ENCODE measurements around the gene DMKN. TPM values are rescaled to one million over a fixed set of nuclear protein-coding genes. Genes with fewer than 3 reads are reported as not detected.

DMKN gene
- polyA plus RNA-seq, 1 experiment, result 1.3 TPM

GRCh38 chr19:35549879-35550523, 36.6 kb upstream of the DMKN start:
- DNase-seq (ENCODE audit: low read depth, low spot score), result no peak
- no peak for TF ChIP-seq CTCF (IDR thresholded peaks at IDR 0.05; ENCODE audit: low read depth, low read length)
- H3K27me3 ChIP-seq (ENCODE audit: control insufficient read depth, insufficient read depth, low read length), result peaks cover 1% of the 10 kb centered on the region
- CTCF ChIA-PET, result interaction anchor here (0.6 to 1.5 kb wide), 7 partner anchors 13 to 198 kb away, joined by 3 to 6 read pairs (median 3); partner anchors contain the start of genes ATP4A and LIN37
- POLR2A ChIA-PET, result no interaction called here
- H3K9me3 ChIP-seq (ENCODE audit: control insufficient read depth, insufficient read depth, low read length), result peaks cover 2% of the 10 kb centered on the region; the same call in 1 of the 2 replicates
- H3K4me3 ChIP-seq (ENCODE audit: low read depth, low read length), result no peak overlapping the region
- no peak overlapping the region for H3K27ac ChIP-seq (ENCODE audit: low read depth, low read length)

GRCh38 chr19:35549174-35549788, 35.8 kb upstream of the DMKN start:
- POLR2A ChIA-PET, result no interaction called here
- Histone ChIP-seq H3K9me3 (ENCODE audit: control insufficient read depth, insufficient read depth, low read length) (peaks cover 3% of the 10 kb centered on the region; the same call in 1 of the 2 replicates), H3K4me3 (ENCODE audit: low read depth, low read length) (no peak overlapping the region), H3K27me3 (ENCODE audit: control insufficient read depth, insufficient read depth, low read length) (no peaks in the 10 kb centered on the region), H3K27ac (ENCODE audit: low read depth, low read length) (no peak overlapping the region)
- peak; percentile 76 for TF ChIP-seq CTCF (IDR thresholded peaks at IDR 0.05; ENCODE audit: low read depth, low read length)
- DNase-seq (ENCODE audit: low read depth, low spot score), result no peak
- CTCF ChIA-PET, result interaction anchor here (0.5 to 1.6 kb wide), 14 partner anchors 9 to 1061 kb away, joined by 3 to 8 read pairs (median 4); partner anchors contain the start of gene ATP4A

DNA sequence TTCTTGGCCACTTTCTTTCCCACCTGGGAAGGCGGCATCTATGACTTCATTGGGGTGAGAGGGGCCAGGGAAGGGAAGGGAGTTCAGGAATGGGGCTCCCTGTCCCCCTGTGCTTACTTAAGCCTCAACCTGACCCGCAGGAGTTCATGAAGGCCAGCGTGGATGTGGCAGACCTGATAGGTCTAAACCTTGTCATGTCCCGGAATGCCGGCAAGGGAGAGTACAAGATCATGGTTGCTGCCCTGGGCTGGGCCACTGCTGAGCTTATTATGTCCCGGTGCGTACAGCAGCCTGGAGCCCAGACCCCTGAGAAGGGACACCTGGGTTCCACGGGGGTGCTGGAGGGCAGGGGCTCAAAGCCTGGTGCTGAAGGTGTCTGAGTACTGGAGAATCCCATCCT, 33.1 kb upstream of the DMKN start:
- ChIA-PET CTCF (interaction anchor here (2.0 kb wide), 1 partner anchor 10 kb away, joined by 4 read pairs; no protein-coding TSS in a partner anchor), POLR2A (interaction anchor here (0.6 kb wide), 1 partner anchor 166 kb away, joined by 3 read pairs; no protein-coding TSS in a partner anchor)
- DNase-seq (ENCODE audit: low read depth, low spot score), result no peak
- H3K9me3 ChIP-seq (ENCODE audit: control insufficient read depth, insufficient read depth, low read length), result peaks cover 3% of the 10 kb centered on the region; the same call in 1 of the 2 replicates
- H3K27me3 ChIP-seq (ENCODE audit: control insufficient read depth, insufficient read depth, low read length), result no peaks in the 10 kb centered on the region
- H3K4me3 ChIP-seq (ENCODE audit: low read depth, low read length), result peak overlapping the region; percentile 88
- no peak for TF ChIP-seq CTCF (IDR thresholded peaks at IDR 0.05; ENCODE audit: low read depth, low read length)
- H3K27ac ChIP-seq (ENCODE audit: low read depth, low read length), result no peak overlapping the region

- no peaks in the 10 kb centered on the region for H3K27me3 ChIP-seq (ENCODE audit: control insufficient read depth, insufficient read depth, low read length)
- POLR2A ChIA-PET, result no interaction called here
- H3K4me3 ChIP-seq (ENCODE audit: low read depth, low read length), result peak overlapping the region; percentile 88
- CTCF ChIA-PET, result interaction anchor here (2.0 kb wide), 1 partner anchor 10 kb away, joined by 4 read pairs; no protein-coding TSS in a partner anchor
- no peak for TF ChIP-seq CTCF (IDR thresholded peaks at IDR 0.05; ENCODE audit: low read depth, low read length)
- DNase-seq (ENCODE audit: low read depth, low spot score), result no peak
- peak overlapping the region; percentile 61 for H3K27ac ChIP-seq (ENCODE audit: low read depth, low read length)
- H3K9me3 ChIP-seq (ENCODE audit: control insufficient read depth, insufficient read depth, low read length), result peaks cover 3% of the 10 kb centered on the region; the same call in 1 of the 2 replicates
Measured at GRCh38 chr19:35545855-35546381, 32.5 kb upstream of the DMKN start.
